ENCODE measurements around the gene AFF3.

- TF ChIP-seq, protein P1, sequence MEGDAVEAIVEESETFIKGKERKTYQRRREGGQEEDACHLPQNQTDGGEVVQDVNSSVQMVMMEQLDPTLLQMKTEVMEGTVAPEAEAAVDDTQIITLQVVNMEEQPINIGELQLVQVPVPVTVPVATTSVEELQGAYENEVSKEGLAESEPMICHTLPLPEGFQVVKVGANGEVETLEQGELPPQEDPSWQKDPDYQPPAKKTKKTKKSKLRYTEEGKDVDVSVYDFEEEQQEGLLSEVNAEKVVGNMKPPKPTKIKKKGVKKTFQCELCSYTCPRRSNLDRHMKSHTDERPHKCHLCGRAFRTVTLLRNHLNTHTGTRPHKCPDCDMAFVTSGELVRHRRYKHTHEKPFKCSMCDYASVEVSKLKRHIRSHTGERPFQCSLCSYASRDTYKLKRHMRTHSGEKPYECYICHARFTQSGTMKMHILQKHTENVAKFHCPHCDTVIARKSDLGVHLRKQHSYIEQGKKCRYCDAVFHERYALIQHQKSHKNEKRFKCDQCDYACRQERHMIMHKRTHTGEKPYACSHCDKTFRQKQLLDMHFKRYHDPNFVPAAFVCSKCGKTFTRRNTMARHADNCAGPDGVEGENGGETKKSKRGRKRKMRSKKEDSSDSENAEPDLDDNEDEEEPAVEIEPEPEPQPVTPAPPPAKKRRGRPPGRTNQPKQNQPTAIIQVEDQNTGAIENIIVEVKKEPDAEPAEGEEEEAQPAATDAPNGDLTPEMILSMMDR (IDR thresholded peaks at IDR 0.05; ENCODE audit: low read depth, low read length) = no peak
- no peak for TF ChIP-seq EZH2phosphoT487 (IDR thresholded peaks at IDR 0.05; ENCODE audit: low read depth)
These were observed 236.8 kb downstream of the AFF3 start for GRCh38 chr2:99905636-99906035.
